Measurements from ENCODE around the gene MRI1.
A peak's percentile ranks its signal among the peaks of the same experiment; 100 is the strongest.
"Not testable (repeated sequence)": the region's sequence is repeated elsewhere in the genome, so short reads cannot be mapped to it uniquely, and the experiment has no call there.

Gene MRI1

DNA sequence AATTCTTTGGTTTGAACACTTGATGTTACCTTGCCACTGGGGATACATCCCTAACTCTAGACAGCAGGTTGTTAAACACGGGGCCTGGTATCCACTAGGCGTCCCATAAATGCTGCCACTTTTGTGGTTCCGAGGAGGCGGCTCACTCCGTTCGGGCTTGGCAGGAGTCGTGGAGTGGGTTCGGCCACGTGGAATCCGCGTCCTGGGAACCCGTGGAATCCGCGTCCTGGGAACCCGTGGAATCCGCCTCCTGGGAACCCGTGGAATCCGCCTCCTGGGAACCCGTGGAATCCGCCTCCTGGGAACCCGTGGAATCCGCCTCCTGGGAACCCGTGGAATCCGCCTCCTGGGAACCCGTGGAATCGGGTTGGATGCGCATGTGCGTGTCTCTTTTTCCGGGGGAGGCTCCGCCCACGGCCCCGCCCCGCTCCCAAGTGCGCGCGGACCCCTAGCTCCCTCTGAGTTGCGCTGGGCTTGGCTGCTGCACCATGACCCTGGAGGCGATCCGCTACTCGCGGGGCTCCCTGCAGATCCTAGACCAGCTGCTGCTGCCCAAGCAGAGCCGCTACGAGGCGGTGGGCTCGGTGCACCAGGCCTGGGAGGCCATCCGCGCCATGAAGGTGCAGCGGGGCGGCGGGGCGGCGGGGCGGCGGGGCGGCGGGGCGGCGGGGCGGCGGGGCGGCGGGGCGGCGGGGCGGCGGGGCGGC lies at the start of gene MRI1:
MRI1 (plus strand) TSS at position 422 of the 707 bp plus-strand sequence; CDS start at position 489, 67 bp downstream.
- DNase-seq = peak; percentile 17

DNA sequence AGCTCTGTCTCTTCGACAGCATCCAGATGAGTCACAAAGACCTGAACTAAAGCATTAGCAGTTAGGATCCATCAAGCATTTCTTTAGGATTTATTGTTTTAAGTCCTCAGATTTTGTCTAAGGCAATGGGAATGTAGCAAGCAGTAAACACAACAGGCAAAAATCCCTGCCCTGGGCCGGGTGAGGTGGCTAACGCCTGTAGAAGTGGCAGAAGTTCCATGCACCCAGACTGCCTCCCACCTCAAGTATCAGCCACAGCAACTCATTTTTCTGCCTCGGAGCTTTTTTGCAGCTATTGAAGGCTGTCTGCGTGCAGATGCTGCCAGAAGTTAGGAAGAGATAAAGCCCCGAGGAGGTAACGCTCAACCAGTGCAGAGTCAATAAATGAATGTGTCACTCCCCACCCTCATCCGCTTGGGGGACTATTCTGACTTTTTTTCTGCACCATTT lies 47.1 kb upstream of the MRI1 start:
- DNase-seq = peak; percentile 50

DNA sequence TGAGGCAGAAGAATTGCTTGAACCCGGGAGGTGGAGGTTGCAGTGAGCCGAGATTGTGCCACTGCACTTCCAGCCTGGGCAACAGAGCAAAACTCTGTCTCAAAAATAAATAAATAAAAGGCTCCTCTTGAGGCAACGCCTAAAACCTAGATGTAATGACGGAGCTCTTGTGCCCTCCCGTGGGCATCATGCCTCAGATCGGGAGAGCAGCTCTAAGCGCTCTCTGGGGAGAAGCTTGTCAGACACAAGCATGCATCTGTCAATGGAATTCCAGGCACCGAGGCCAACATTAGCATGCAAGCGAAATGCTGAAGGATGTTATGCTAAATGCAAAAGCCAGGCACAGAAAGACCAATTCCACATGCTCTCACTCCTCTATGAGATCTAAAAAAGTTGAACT lies 45.6 kb upstream of the MRI1 start:
- peak; percentile 74 for DNase-seq

DNA sequence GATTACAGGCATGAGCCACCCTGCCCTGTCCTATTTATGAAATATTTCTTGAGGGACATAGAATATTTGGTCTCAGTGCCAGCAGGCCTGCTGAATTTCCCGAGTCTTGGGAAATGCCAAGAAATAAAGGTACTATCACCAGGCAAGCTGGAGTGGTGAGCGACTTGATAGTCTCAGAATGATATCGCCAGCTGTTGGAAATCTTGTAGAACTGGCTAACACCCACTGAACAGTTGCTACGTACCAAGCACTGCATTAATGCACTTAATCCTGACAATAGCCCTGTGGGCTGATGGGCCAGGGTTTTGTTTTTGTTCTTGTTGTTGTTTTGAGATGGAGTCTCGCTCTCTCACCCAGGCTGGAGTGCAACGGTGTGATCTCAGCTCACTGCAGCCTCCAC lies 42.2 kb upstream of the MRI1 start:
- DNase-seq = no peak

DNA sequence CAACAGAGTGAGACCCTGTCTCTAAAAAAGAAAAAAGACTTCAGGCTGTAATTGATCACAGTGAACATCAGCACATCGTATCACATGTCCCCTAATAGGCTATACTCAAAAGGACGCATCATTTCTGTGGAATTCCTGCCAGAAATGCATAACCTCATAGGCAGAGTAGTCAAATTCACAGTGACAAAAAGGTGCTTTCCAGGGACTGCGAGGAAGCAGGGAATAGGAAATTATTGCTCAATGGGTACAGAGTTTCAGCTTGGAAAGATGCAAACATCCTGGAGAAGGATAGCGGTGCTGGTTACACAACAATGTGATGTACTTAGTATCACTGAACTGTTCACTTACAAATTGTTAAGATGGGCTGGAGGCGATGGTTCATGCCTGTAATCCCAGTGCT lies 41.1 kb upstream of the MRI1 start:
- no peak for DNase-seq

DNA sequence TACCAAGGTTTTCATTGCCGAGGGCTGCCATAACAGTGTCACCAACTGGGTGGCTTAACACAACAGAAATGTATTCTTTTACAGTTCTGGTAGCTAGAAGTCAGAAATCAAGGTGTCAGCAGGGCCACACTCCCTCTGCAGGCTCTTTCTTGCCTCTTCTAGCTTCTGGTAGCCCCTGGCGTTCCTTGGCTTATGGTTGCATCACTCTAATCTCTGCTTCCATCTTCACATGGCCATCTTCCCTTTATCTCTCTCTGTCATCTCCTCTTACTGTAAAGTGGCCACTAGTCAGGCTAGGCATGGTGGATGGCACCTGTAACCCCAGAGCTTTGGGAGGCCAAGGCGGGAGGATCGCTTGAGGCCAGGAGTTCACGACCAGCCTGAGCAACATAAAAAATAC lies 38.0 kb upstream of the MRI1 start:
- DNase-seq = no peak

DNA sequence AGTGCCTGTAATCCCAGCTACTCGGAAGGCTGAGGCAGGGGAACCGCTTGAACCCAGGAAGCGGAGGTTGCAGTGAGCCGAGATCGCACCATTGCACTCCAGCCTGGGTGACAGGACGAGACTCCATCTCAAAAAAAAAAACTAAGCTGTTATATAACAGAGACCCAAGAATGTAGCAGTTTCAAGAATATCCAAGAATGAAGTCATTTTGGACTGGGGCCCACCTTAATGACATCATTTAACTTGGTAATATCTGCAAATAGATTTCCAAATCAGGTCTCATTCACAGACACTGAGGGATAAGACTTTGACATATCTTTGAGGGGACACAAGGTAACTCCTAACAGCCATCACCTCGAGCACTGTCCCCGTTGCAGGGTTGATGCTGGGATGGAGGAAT lies 36.5 kb upstream of the MRI1 start:
- DNase-seq = no peak

DNA sequence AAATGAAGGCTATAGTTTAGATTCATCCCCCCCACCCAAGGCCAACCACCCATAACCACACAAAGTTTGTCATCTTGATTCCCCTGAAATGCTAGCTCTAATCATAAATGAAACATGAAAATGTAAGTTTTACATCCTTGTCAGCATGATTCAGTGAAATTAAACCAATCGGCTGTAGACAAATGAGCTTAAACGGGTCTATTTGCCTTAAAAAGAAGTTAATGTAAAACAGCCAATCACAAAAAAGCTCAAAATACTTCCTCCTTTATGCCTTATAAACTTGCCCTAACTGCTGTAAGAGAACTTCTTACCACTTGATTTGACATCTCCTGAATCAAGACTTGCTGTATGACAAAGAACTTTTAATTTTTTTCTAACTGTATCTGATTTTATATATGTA lies 34.5 kb upstream of the MRI1 start:
- DNase-seq = no peak

DNA sequence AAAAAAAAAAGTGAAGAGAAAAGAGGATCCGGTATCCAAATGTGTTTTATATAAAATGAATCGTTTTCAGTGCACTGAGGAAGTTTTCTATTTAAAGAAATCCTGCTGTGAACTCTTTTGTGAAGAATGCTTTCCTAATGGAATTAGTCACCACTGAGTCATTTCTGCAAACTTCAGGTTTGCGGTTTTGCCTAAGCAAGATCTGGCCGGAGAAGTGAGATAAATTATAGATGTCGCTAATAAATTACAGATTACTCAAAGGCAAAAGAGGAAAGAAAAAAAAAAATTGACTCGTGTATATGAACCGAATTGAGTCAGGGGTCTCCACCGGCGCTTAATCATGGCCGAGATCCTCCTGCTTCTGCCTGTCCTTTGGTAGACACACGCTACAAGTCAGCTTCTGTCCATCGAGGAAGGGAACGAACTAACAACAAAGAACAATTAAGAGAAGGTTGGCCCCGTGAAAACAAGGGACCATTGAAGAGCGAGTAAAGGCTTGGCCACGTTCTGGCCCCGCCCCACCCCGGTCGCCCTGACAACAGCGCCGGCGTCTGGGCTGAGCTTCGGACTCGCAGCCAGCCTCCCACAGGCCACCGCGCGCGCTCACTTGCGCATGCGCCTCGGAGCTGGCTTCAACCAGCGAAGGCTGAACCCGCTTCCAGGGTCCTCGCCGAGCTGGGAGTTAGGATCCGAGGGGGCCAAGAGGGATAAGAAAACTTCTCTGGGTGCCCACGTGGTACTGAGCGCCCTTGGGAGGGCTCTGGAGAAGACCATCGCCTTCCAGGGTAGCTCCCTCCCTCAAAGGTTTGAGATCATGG lies 33.0 kb upstream of the MRI1 start:
- peak; percentile 85 for DNase-seq

DNA sequence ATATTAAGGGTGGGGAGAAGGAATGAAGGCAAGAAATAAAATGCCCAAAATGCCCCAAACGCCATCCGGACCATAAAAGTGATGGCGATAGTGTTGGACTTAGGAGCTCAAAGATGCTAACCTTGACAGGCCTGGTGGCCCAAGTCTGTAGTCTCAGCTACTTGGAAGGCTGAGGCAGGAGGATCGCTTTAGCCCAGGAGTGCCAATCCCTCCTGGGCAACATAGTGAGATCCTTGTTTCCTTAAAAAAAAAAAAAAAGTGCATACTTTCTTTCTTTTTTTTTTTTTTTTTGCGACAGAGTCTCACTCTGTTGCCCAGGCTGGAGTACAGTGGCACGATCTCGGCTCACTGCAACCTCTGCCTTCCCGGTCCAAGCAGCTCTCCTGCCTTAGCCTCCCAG lies 32.0 kb upstream of the MRI1 start:
- no peak for DNase-seq

DNA sequence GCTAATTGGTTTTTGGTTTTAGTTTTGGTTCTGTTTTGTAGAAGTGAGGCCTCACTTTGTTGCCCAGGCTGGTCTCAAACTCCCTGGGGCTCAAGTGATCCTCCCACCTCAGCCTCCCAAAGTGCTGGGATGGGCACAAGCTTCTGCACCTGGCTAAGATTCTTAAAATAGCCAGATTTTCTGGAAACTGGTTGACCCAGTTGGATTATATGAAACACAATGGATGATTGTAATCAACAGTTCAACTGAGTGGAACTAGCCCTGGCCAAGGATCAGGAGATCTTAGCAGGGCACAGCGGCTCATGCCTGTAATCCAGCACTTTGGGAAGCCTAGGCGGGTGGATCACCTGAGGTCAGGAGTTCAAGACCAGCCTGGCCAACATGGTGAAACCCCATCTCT lies 29.6 kb upstream of the MRI1 start:
- DNase-seq = no peak

DNA sequence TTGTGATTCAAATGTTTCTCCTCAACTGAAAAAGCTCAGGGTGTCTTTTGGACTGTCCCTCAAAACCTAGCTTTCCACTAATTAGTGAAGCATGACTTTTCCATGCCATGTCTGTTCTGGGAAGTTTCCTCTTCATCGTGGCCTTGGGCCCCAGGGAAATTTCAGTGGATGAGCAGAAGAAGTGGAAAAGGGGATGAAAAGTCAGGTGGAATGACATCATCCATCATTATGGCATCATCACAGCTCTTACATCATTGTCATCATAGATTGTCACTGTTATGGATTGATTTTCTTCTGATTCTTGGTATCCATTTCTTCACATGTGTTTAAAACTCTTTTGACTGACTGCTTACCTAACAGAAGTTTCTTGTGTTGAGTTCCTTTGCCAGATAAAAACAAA lies 26.2 kb upstream of the MRI1 start:
- DNase-seq = no peak

DNA sequence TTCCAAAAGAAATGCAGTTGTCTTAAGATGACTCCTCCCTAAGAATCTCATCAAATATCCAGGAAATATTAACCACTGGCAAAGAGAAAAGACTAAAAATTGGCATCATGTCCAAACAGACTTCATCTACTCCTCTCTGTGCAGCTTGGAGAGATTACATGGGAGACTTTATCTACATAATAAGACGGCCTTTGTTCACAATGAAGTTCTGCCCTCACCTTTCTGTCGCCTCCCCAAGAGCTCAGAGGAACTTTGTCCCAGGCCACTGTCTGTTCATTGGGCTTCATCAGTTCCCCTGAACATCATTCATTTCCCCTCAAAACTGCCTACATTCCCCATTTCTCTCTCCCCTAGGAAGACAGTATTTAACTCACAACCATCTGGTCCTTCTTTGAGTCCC lies 22.4 kb upstream of the MRI1 start:
- no peak for DNase-seq

DNA sequence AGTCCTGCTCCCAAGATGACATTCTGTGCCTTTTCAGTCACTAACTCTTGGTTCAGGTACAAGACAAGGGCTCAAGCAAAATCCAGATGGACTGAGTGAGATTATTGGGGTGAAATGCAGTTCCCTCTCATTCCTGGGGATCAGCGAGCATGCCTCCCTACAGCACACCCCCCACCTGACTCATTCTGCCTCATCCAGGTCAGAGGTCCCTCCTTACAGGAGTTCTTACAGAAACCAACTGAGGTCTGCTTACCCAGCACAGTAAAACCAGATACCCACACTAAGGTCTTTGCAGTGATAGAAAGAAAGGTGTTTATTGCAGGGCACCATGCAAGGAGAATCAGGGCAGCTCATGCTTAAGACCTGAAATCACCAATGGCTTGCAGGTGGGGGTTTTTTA lies 21.6 kb upstream of the MRI1 start:
- no peak for DNase-seq

DNA sequence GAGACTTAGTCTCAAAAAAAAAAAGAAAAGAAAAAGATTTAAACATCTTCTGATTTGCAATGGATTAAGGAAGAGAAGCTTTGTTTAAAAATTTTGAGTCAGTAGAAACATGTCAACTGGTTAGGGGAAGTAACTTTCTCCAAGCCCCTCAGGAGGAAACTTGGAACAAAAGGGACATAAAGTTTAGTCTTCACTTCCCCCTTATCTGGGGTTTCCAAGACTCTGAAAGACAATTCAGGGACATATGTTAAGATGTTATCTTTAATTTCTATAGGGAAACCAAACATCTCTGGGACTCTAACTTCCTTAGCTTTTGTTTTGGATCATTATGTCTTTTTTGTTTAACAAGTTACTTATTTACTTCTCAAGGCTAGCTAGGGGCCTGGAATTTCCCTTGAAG lies 20.1 kb upstream of the MRI1 start:
- DNase-seq = no peak

DNA sequence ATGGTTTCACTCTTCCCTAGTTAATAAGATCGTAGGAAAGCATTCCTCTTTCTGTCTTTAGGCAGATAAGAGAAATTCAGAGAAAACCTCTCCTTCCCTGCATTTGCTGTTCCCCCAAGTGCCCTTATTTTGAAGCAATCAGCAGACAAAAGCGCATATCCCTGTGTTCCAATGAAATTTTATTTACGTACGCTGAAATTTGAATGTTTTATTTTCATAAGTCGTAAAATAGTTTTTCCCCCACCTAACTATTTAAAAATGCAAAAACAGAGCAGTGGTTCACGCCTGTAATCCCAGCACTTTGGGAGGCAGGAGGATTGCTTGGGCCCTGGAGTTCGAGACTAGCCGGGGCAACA lies 17.2 kb upstream of the MRI1 start:
- DNase-seq = no peak

DNA sequence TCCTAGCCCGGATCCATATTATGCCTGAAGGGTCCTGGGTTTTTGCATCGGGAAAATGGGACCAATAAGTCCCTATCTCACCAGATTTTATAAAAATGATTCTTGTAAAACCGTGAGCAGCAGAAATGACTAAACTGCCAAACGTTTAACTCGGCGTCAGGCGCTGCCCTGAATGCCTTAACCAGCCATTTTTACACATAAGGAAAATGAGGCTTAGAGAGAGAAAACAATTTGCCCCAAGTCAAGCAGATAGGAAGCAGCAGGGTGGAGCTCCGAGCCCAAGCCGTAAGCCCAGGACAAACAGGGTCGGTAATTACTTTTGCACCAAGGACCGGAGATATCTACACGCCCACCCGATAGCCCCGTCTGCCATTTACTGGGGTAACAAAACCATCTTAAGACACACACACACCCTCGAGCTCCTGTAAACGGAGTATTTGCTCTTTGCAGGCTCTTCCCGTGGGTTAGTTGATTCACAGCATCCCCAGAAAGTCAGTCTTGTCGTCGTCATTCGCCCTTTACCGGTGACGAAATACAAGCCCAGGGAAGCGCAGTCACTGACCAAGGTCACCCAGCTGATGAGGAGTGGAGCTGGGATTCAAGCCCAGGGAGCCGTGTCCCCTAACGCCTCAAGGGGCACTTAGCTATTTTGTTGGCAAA lies 16.0 kb upstream of the MRI1 start:
- peak; percentile 2 for DNase-seq

DNA sequence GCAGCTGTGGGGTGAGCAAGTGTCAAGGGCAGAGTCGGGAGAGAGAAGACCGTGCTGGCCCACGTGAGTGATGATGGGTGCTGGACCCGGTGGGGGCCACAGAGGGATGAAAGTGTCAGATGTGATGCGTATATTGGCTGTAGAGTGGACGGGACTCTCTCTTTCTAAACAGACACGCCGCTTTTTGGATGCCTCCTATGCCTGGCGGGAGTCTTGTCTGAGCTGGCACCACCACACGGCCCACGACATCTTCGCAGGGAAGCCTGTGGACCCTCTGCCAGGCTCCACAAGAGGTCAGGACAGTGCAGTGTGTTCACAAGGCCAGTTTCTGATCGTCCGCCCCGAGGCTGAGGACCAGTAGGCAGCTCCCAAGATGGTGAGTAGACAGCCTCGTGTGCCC lies 12.9 kb upstream of the MRI1 start:
- no peak for DNase-seq

DNA sequence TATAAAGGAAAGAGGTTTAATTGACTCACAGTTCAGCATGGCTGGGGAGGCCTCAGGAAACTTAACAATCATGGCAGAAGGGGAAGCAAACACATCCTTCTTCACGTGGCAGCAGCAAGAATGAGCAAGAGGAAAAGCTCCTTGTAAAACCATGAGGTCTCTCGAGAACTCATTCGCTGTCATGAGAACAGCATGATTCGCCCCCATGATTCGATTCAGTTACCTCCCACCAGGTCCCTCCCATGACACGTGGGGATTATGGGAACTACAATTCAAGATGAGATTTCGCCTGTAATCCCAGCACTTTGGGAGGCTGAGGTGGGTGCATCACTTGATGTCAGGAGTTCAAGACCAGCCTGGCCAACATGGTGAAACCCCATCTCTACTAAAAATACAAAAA lies 10.7 kb upstream of the MRI1 start:
- not testable (repeated sequence) for DNase-seq

DNA sequence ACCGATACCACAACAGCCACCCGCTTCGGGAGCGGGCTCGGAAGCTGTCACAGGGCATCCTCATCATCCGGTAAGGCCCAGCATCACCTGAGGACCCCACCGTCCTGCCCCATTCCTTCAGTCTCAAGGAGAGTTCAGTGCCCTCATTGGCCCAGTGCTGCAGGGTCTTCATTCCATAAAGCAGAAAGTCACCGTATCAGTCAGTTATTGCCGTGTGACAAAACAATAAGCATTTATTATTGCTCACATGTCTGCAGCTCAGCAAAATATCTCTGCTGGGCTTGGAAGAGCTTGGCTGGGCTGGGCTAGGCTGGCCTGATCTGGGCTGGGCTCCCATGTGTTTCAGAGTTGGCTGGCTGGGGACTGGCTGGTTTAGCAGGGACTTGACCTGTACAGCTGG lies 8.1 kb upstream of the MRI1 start:
- no peak for DNase-seq

DNA sequence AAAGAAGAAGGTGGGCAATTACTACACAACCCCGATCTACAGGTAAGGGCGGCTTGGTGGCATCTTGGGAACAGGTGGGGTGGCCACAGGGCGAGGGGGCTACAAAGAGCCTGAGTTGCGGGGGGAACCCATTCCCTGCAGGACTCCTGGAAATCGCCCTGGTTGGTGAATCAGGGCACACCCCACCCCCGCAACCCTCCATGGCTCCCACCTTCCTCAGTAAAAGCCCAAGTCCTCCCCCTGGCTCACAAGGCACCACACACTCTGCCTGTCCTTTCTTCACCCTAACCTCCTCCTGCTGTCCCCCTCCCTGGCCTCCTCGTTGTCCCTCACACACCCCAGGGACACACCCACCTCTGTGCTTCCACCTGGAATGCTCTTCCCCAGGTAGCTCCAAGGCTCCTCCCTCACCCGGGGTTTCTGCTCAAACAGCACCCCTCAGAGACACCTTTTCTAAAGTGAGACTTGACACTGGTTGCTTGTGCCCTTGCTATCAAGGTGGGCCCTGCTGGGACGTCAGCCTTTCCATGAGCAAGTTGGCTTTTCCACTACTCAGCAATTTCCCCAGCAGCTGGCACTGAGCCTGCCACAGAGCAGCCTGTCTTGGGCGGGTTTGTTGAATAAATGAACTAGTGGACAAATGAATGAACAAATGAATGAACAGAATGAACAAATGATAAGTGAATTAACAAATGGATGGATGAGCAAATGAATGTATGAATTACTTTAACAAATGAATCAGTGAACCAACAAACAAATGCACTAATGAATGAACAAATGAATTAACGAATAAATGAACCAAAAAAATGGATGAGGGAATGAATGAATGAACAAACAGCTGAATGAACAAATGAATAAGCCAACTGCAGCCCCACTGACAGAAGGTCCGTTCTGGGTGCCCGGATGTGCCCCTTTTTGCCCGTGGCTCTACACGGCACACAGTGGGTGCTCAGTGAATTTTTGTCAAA lies 6.2 kb upstream of the MRI1 start:
- no peak for DNase-seq

DNA sequence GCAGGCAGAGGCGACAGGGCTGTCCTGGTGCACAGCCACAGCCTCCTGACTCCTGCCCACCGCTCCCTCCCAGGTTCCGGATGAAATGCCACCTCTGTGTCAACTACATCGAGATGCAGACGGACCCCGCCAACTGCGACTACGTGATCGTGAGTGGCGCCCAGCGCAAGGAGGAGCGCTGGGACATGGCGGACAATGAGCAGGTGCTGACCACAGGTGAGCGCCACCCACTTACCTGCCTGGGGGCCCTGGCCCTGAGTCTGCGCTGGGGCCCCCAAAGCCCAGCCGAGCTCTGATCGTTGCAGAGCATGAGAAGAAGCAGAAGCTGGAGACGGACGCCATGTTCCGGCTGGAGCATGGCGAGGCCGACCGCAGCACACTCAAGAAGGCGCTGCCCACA lies 5.5 kb upstream of the MRI1 start:
- DNase-seq = no peak

DNA sequence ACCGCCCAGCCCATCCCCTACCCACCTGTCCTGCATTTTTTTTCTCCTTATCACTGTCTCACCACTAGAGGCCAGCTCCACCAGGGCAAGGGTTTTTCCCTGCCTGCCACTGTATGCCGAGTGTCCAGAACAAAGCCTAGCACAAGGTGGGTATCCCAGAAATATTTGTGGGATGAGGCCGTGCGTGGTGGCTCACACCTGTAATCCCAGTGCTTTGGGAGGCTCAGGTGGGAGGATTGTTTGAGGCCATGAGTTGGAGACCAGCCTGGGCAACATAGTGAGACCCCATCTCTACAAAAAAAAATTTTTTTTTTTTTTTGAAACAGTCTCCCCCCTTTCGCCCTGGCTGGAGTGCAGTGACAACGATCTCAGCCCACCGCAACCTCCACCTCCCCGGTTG lies 2.9 kb upstream of the MRI1 start:
- no peak for DNase-seq

Data from NCI-H748 treated with DMSO at 0.1 percent for 48 hours (cell line).